Suprapubic skin (tissue), 4 donors: ENCODE measurements around the gene SLC30A7.
"Not testable (repeated sequence)": the region's sequence is repeated elsewhere in the genome, so short reads cannot be mapped to it uniquely, and the experiment has no call there.

Source experiments
- CTCF ChIP-seq, 2 donors: fragments of 200-600 bp in 1 of 2; fragments of 450-650 bp in 1 of 2; sonication (generic) in 1 of 2; IDR thresholded peaks; one replicate each; pipeline ENCODE4 v1.5.1; 2016 to 2019; ENCODE audit warnings: antibody characterized with exemption in 2 of 2, mild to moderate bottlenecking in 1 of 2, moderate library complexity in 1 of 2
- EP300 ChIP-seq: sonication (generic); formaldehyde crosslinking; IDR thresholded peaks from one replicate; pipeline ENCODE4 v1.6.1; 2017; ENCODE audit warnings: antibody characterized with exemption
- POLR2A ChIP-seq, 2 donors: fragments of 450-650 bp; IDR thresholded peaks; one replicate each; pipeline ENCODE4 v1.6.1; 2017; ENCODE audit warnings: antibody characterized with exemption in 2 of 2, mild to moderate bottlenecking in 2 of 2, moderate library complexity in 2 of 2
- POLR2AphosphoS5 ChIP-seq, 3 donors: sonication (generic); formaldehyde crosslinking; IDR thresholded peaks; one replicate each; pipeline ENCODE4 v1.6.1; 2017; ENCODE audit warnings: antibody characterized with exemption in 3 of 3

- not testable (repeated sequence) for TF ChIP-seq POLR2A (IDR thresholded peaks at IDR 0.05); CTCF (IDR thresholded peaks at IDR 0.05); POLR2AphosphoS5 (IDR thresholded peaks at IDR 0.05); EP300
Observed at GRCh38 chr1:100946064-100946463, 50.2 kb downstream of the SLC30A7 start.
